PC-9 (cell line): ENCODE data around the gene GNA12. TPM values are rescaled to one million over a fixed set of nuclear protein-coding genes. Genes with fewer than 3 reads are reported as not detected.

Experiments used
- BruUV-seq: library from RNA; stranded (reverse); fragments of 400-500 nt; replicated peaks from 2 replicates; lab custom pipeline; 2021; lab: Mats Ljungman, UMichigan
- CTCF ChIA-PET: fragments of 300-600 bp; sonication (Branson Sonifier 250); formaldehyde crosslinking; loops from one replicate; lab custom pipeline; 2022; ENCODE audit warnings: antibody characterized with exemption; lab: Charles Lee
- POLR2A ChIA-PET: fragments of 300-600 bp; sonication (Branson Sonifier 250); formaldehyde crosslinking; loops from one replicate; lab custom pipeline; 2022; ENCODE audit warnings: antibody characterized with exemption; ENCODE audit not compliant: unreplicated experiment; lab: Charles Lee
- DNase-seq, 2 experiments: peaks; one replicate each; pipeline versions ENCODE4 v3.0.0 to v3.0.0-alpha.2; 2015 to 2022; ENCODE audit warnings: mixed read lengths in 1 of 2
- H2AFZ ChIP-seq: fragments of 200-600 bp; sonication (generic); 2 replicates; pipeline ENCODE4 v1.8.1; 2017; ENCODE audit warnings: antibody characterized with exemption
- H3F3A ChIP-seq: fragments of 200-600 bp; sonication (generic); 2 replicates; pipeline ENCODE4 v1.8.1; 2017; ENCODE audit warnings: antibody characterized with exemption, mild to moderate bottlenecking, low read depth; ENCODE audit not compliant: insufficient read depth
- H3K27ac ChIP-seq: fragments of 200-600 bp; sonication (generic); 2 replicates; pipeline ENCODE4 v1.6.1; 2016; ENCODE audit warnings: mixed run types
- H3K27me3 ChIP-seq: fragments of 200-600 bp; sonication (generic); 2 replicates; pipeline ENCODE4 v1.6.1; 2016; ENCODE audit warnings: low read depth, mixed run types; ENCODE audit not compliant: insufficient read depth
- H3K36me3 ChIP-seq: fragments of 200-600 bp; sonication (generic); 2 replicates; pipeline ENCODE4 v1.6.1; 2016; ENCODE audit warnings: low read depth, mixed run types
- H3K4me1 ChIP-seq: fragments of 200-600 bp; sonication (generic); replicated peaks from 2 replicates; pipeline ENCODE4 v1.6.1; 2016; ENCODE audit warnings: mixed run types; ENCODE audit not compliant: insufficient read depth
- H3K4me2 ChIP-seq: fragments of 200-600 bp; sonication (generic); 2 replicates; pipeline ENCODE4 v1.6.1; 2017; ENCODE audit warnings: mixed run types
- H3K4me3 ChIP-seq: fragments of 200-600 bp; sonication (generic); 2 replicates; pipeline ENCODE4 v1.6.1; 2016; ENCODE audit warnings: mixed run types
- H3K79me2 ChIP-seq: fragments of 200-600 bp; sonication (generic); 2 replicates; pipeline ENCODE4 v1.6.1; 2017; ENCODE audit warnings: low read depth, mixed run types
- H3K9me2 ChIP-seq: fragments of 200-600 bp; sonication (generic); 2 replicates; pipeline ENCODE4 v1.8.1; 2017; ENCODE audit warnings: mild to moderate bottlenecking; ENCODE audit not compliant: insufficient read depth
- H3K9me3 ChIP-seq: fragments of 200-600 bp; sonication (generic); 2 replicates; pipeline ENCODE4 v1.8.1; 2016; ENCODE audit warnings: low read depth; ENCODE audit not compliant: insufficient read depth
- H4K20me1 ChIP-seq: fragments of 200-600 bp; sonication (generic); 2 replicates; pipeline ENCODE4 v1.8.1; 2017; ENCODE audit not compliant: insufficient read depth
- EZH2 ChIP-seq: fragments of 200-600 bp; sonication (generic); IDR thresholded peaks from 2 replicates; pipeline ENCODE4 v1.8.0; 2017; ENCODE audit warnings: antibody characterized with exemption, low read depth
- intact Hi-C: fragments of 100-400 bp; cut with micrococcal nuclease; formaldehyde crosslinking; loops from one replicate; pipeline ENCODE4 v1.10.0; 2022; ENCODE audit not compliant: unreplicated experiment
- total RNA-seq: library from RNA; stranded (reverse); gene quantifications from 2 replicates; pipeline ENCODE4 v1.2.3, GENCODE V29; 2021
- TF ChIP-seq, protein P1 (sequence below): fragments of 200-600 bp; sonication (generic); conservative IDR thresholded peaks from 2 replicates; pipeline ENCODE4 v1.6.1; 2017; ENCODE audit warnings: mixed run types, antibody characterized with exemption, mild to moderate bottlenecking, moderate library complexity

Gene GNA12
- total RNA-seq, 1 experiment from 2014 or later = 51.7 TPM

DNA sequence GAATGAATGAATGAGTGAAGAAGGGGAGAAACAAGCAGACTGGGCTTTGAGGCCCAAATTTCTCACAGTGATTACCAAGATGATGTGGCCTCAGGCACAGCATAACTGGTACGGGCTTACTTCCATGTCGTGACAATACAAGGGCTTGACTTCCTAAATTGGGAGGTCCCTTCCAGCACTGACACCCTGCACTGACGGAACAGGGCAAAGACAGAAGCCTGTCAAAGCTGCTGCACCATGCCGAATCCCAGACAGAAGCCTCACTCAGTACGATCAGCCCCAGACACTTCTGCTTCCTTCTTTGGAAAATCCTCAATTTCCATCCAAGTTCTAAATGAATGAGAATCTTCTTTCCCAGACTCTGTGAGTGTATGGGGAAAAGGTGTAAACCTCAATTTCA lies 51.9 kb downstream of the GNA12 start:
- TF ChIP-seq, protein P1, sequence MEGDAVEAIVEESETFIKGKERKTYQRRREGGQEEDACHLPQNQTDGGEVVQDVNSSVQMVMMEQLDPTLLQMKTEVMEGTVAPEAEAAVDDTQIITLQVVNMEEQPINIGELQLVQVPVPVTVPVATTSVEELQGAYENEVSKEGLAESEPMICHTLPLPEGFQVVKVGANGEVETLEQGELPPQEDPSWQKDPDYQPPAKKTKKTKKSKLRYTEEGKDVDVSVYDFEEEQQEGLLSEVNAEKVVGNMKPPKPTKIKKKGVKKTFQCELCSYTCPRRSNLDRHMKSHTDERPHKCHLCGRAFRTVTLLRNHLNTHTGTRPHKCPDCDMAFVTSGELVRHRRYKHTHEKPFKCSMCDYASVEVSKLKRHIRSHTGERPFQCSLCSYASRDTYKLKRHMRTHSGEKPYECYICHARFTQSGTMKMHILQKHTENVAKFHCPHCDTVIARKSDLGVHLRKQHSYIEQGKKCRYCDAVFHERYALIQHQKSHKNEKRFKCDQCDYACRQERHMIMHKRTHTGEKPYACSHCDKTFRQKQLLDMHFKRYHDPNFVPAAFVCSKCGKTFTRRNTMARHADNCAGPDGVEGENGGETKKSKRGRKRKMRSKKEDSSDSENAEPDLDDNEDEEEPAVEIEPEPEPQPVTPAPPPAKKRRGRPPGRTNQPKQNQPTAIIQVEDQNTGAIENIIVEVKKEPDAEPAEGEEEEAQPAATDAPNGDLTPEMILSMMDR = no peak
- TF ChIP-seq EZH2 = no peak
- Histone ChIP-seq H3K27ac (no peak overlapping the region), H3K4me3 (no peak overlapping the region), H3F3A (peaks cover 11% of the 10 kb centered on the region; the same call in 1 of the 2 replicates), H2AFZ (no peak overlapping the region), H3K9me3 (no peaks in the 10 kb centered on the region), H3K4me1 (no peaks in the 10 kb centered on the region), H3K9me2 (no peaks in the 10 kb centered on the region), H3K4me2 (no peak overlapping the region), H3K27me3 (no peaks in the 10 kb centered on the region), H3K79me2 (peaks cover 70% of the 10 kb centered on the region), H4K20me1 (no peaks in the 10 kb centered on the region), H3K36me3 (peaks cover 31% of the 10 kb centered on the region)
- ChIA-PET POLR2A (no interaction called here), CTCF (no interaction called here)
- intact Hi-C loops = no loop called here
- DNase-seq = no peak
- TSS peak; percentile 10 for BruUV-seq

DNA sequence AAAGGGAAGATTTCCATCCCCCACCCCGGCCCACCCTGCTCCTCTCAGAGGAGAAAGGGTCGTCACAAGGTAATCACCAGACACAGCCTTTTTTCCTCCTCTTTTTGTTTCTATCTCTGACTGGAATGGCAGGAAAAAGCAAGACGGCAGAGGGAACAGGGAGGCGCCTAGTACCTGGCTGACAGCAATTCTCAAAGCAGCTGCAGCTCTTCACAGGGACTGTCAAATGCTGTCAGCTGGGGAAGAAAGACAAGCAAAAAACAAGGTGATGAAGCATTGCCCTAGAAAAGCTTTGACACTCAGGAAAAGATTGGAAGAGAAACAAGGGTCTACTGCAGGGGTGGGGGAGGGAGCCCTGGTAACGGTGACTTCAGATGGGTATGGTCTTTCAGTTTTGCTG lies 52.7 kb downstream of the GNA12 start:
- H3K9me3 ChIP-seq = no peaks in the 10 kb centered on the region
- H4K20me1 ChIP-seq = no peaks in the 10 kb centered on the region
- TF ChIP-seq, protein P1 = no peak
- TF ChIP-seq EZH2 = no peak
- intact Hi-C loops = no loop called here
- H3K36me3 ChIP-seq = peaks cover 37% of the 10 kb centered on the region
- H3K4me2 ChIP-seq = no peak overlapping the region
- no peaks in the 10 kb centered on the region for H3K27me3 ChIP-seq
- no TSS peak for BruUV-seq
- H3K4me1 ChIP-seq = peaks cover 2% of the 10 kb centered on the region
- H3F3A ChIP-seq = peaks cover 19% of the 10 kb centered on the region
- POLR2A ChIA-PET = interaction anchor here (0.6 kb wide), 1 partner anchor 8 kb away, joined by 3 read pairs; no protein-coding TSS in a partner anchor
- no peak overlapping the region for H3K27ac ChIP-seq
- H3K79me2 ChIP-seq = peaks cover 70% of the 10 kb centered on the region
- CTCF ChIA-PET = no interaction called here
- no peak for DNase-seq
- H3K9me2 ChIP-seq = no peaks in the 10 kb centered on the region
- H2AFZ ChIP-seq = no peak overlapping the region
- no peak overlapping the region for H3K4me3 ChIP-seq

DNA sequence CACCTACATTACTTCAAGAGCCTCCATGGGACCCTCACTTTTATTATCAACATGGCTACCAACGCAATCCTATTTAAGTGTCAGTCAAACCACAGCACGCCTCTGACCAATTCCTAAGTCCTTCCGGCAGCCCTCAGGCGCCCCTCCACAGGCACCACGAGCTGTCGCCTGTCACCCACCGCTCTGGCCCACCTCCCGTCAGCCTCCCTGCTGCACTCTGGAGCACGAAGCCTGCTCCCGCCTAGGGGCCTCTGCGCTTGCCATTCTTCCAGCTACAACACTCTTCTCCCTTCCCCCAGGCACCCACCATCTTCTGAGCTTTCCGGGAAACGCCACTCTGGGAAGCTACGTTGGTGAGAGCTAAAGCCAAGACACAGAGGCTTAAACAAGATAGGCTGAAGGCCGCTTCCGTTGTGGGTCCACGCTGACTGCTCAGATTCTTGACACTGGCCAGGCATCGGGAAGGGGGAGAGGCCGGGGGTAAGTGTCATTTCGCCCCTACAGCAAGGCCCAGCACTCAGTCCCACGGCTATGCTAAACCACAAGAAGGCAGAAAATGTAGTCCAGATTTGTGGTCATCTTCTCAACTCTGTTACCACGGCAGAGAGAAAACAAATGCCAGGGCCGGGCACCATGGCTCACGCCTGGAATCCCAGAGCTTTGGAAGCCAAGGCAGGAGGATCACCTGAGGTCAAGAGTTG lies 56.7 kb downstream of the GNA12 start:
- Histone ChIP-seq H3K4me3 (no peak overlapping the region), H3K4me2 (no peak overlapping the region), H4K20me1 (no peaks in the 10 kb centered on the region), H3K27me3 (no peaks in the 10 kb centered on the region), H3K4me1 (peaks cover 42% of the 10 kb centered on the region), H3K36me3 (peaks cover 34% of the 10 kb centered on the region), H3K9me3 (no peaks in the 10 kb centered on the region), H2AFZ (no peak overlapping the region), H3K27ac (peak overlapping the region; percentile 94; the same call in 1 of the 2 replicates), H3K79me2 (peaks cover 76% of the 10 kb centered on the region), H3F3A (peaks cover 52% of the 10 kb centered on the region), H3K9me2 (no peaks in the 10 kb centered on the region)
- BruUV-seq = no TSS peak
- TF ChIP-seq, protein P1 = no peak
- TF ChIP-seq EZH2 = no peak
- intact Hi-C loops = loop anchor here (5.0 kb wide), 1 partner anchor 55 kb away; the partner anchor contains the start of gene GNA12
- POLR2A ChIA-PET = no interaction called here
- DNase-seq = no peak
- CTCF ChIA-PET = no interaction called here
